WTC11 (cell line): Measurements from ENCODE around the gene VARS1. TPM values are rescaled to one million over a fixed set of nuclear protein-coding genes. Genes with fewer than 3 reads are reported as not detected.

Experiments used
- ATAC-seq: fragments of 200-7000 bp; cut with Tn5 transposase; 2 replicates; pipeline ENCODE4 v1.10.0; 2021; ENCODE audit warnings: mild to moderate bottlenecking, moderate library complexity
- CTCF ChIA-PET: fragments of 300-600 bp; sonication (Branson Sonifier 250); formaldehyde crosslinking; loops from one replicate; lab custom pipeline; 2021; ENCODE audit warnings: antibody characterized with exemption; lab: Charles Lee
- POLR2A ChIA-PET: fragments of 350-600 bp; sonication (Branson Sonifier 250); formaldehyde crosslinking; loops from one replicate; lab custom pipeline; 2021; ENCODE audit warnings: antibody characterized with exemption; lab: Charles Lee
- DNase-seq: peaks from one replicate; pipeline ENCODE4 v3.0.0; 2021; ENCODE audit warnings: low spot score
- H3K27ac Mint-ChIP-seq: 2 replicates; pipeline ENCODE4 v1.8.0; 2021; ENCODE audit warnings: mixed read lengths
- H3K27me3 Mint-ChIP-seq: 2 replicates; pipeline ENCODE4 v1.8.0; 2021; ENCODE audit warnings: low read depth, mild to moderate bottlenecking, moderate library complexity, mixed read lengths
- H3K36me3 Mint-ChIP-seq: 2 replicates; pipeline ENCODE4 v1.8.0; 2021; ENCODE audit warnings: mixed read lengths
- H3K4me1 Mint-ChIP-seq: 2 replicates; pipeline ENCODE4 v1.8.0; 2022; ENCODE audit warnings: mixed read lengths
- H3K4me3 Mint-ChIP-seq: 2 replicates; pipeline ENCODE4 v1.8.0; 2021; ENCODE audit warnings: mild to moderate bottlenecking, moderate library complexity, mixed read lengths
- H3K9me3 Mint-ChIP-seq: 2 replicates; pipeline ENCODE4 v1.8.0; 2021; ENCODE audit warnings: mixed read lengths
- AR ChIP-seq: fragments of 250-450 bp; sonication (Bioruptor Pico); IDR thresholded peaks from 2 replicates; pipeline ENCODE4 v1.9.0; 2021; ENCODE audit warnings: mild to moderate bottlenecking
- ATF1 ChIP-seq: sonication (generic); formaldehyde crosslinking; IDR thresholded peaks from 2 replicates; pipeline ENCODE4 v1.8.1; 2023; ENCODE audit warnings: mild to moderate bottlenecking, moderate library complexity, missing genetic modification reagents
- ELF4 ChIP-seq: sonication (generic); formaldehyde crosslinking; IDR thresholded peaks from 2 replicates; pipeline ENCODE4 v1.8.1; 2022; ENCODE audit warnings: low read depth, mild to moderate bottlenecking, moderate library complexity, missing genetic modification reagents
- HMGXB4 ChIP-seq: sonication (generic); formaldehyde crosslinking; IDR thresholded peaks from 2 replicates; pipeline ENCODE4 v1.8.1; 2023; ENCODE audit warnings: mild to moderate bottlenecking, moderate library complexity, missing genetic modification reagents
- NFYB ChIP-seq: sonication (generic); formaldehyde crosslinking; conservative IDR thresholded peaks from 2 replicates; pipeline ENCODE4 v1.8.0; 2022; ENCODE audit warnings: low read depth, missing genetic modification reagents
- TEAD4 ChIP-seq: sonication (generic); formaldehyde crosslinking; IDR thresholded peaks from 2 replicates; pipeline ENCODE4 v1.8.0; 2022; ENCODE audit warnings: mild to moderate bottlenecking, missing genetic modification reagents
- TP53 ChIP-seq: sonication (generic); formaldehyde crosslinking; IDR thresholded peaks from 2 replicates; pipeline ENCODE4 v1.8.1; 2023; ENCODE audit warnings: mild to moderate bottlenecking, missing genetic modification reagents
- ZBTB21 ChIP-seq: sonication (generic); formaldehyde crosslinking; IDR thresholded peaks from 2 replicates; pipeline ENCODE4 v1.8.1; 2023; ENCODE audit warnings: mild to moderate bottlenecking, missing genetic modification reagents, borderline replicate concordance
- ZMAT4 ChIP-seq: fragments of 250-450 bp; sonication (Bioruptor Pico); IDR thresholded peaks from 2 replicates; pipeline ENCODE4 v1.9.0; 2021; ENCODE audit warnings: mild to moderate bottlenecking
- ZNF219 ChIP-seq: sonication (generic); formaldehyde crosslinking; IDR thresholded peaks from 2 replicates; pipeline ENCODE4 v1.8.0; 2023; ENCODE audit warnings: missing genetic modification reagents, mild to moderate bottlenecking, borderline replicate concordance
- ZNF232 ChIP-seq: sonication (generic); formaldehyde crosslinking; IDR thresholded peaks from 2 replicates; pipeline ENCODE4 v1.8.0; 2022; ENCODE audit warnings: mild to moderate bottlenecking, missing genetic modification reagents
- ZNF671 ChIP-seq: fragments of 250-450 bp; sonication (Bioruptor Pico); IDR thresholded peaks from 2 replicates; pipeline ENCODE4 v1.8.0; 2021; ENCODE audit warnings: mild to moderate bottlenecking
- total RNA-seq: library from RNA; stranded (reverse); gene quantifications from 3 replicates; pipeline ENCODE4 v1.2.3, GENCODE V29; 2021
- TF ChIP-seq, protein P1 (sequence below): sonication (generic); formaldehyde crosslinking; conservative IDR thresholded peaks from 2 replicates; pipeline ENCODE4 v1.8.1; 2022; ENCODE audit warnings: mild to moderate bottlenecking, missing genetic modification reagents
- TF ChIP-seq, protein P2 (sequence below): sonication (generic); formaldehyde crosslinking; IDR thresholded peaks from 2 replicates; pipeline ENCODE4 v1.8.0; 2022; ENCODE audit warnings: mild to moderate bottlenecking, missing genetic modification reagents

Gene VARS1
- total RNA-seq, 1 experiment from 2014 or later = 177 TPM

- TF ChIP-seq ZNF219 (CRISPR knock-in tag) (no peak), ATF1 (CRISPR knock-in tag) (no peak), NFYB (CRISPR knock-in tag) (no peak)
These were observed 32.0 kb downstream of the VARS1 start (continued) for GRCh38 chr6:31763619-31763940.

- Mint-ChIP-seq H3K36me3 (peaks cover 24% of the 10 kb centered on the region), H3K4me1 (peaks cover 23% of the 10 kb centered on the region), H3K27ac (0 out of 2 replicates have a peak overlapping the region, but pooled peaks have one; percentile 7), H3K9me3 (no peaks in the 10 kb centered on the region), H3K4me3 (no peak overlapping the region), H3K27me3 (no peaks in the 10 kb centered on the region; the same call in 1 of the 2 replicates)
- CTCF ChIA-PET = interaction anchor here (0.5 to 1.3 kb wide), 4 partner anchors 10 to 74 kb away, joined by 3 to 6 read pairs (median 4); no protein-coding TSS in a partner anchor
- POLR2A ChIA-PET = interaction anchor here (0.8 kb wide), 1 partner anchor 10 kb away, joined by 3 read pairs; no protein-coding TSS in a partner anchor
- TF ChIP-seq, protein P1, sequence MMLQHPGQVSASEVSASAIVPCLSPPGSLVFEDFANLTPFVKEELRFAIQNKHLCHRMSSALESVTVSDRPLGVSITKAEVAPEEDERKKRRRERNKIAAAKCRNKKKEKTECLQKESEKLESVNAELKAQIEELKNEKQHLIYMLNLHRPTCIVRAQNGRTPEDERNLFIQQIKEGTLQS = 0 out of 2 replicates have a peak, but pooled peaks have one; percentile 21
- TF ChIP-seq ZMAT4 (CRISPR knock-in tag) (no peak), TEAD4 (CRISPR knock-in tag) (0 out of 2 replicates have a peak, but pooled peaks have one; percentile 22)
- ATAC-seq = no peak
- no peak for DNase-seq
These were observed 32.5 kb downstream of the VARS1 start for GRCh38 chr6:31762878-31763618.

DNA sequence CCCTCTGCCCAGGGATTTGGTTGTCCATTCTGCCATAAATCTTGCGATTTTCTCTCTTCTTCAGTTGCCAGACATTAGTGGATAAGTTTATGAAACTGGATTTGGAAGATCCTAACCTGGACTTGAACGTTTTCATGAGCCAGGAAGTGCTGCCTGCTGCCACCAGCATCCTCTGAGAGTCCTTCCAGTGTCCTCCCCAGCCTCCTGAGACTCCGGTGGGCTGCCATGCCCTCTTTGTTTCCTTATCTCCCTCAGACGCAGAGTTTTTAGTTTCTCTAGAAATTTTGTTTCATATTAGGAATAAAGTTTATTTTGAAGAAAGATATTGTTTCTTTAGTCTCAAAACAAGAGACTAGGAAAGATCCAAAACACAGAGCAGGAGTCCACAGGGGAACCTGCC lies 33.2 kb downstream of the VARS1 start, which contains the start of gene SAPCD1:
Gene SAPCD1 (plus strand): TSS at position 301 of the 400 bp plus-strand sequence. CDS start 399 bp downstream, outside the sequence.
- H3K4me1 Mint-ChIP-seq = peaks cover 23% of the 10 kb centered on the region
- no peak within 1 kb of the TSS for H3K4me3 Mint-ChIP-seq
- H3K27me3 Mint-ChIP-seq = no peaks in the 10 kb centered on the region
- H3K9me3 Mint-ChIP-seq = no peaks in the 10 kb centered on the region
- DNase-seq = no peak
- peak within 1 kb of the TSS; percentile 7; the same call in 1 of the 2 replicates for H3K27ac Mint-ChIP-seq
- POLR2A ChIA-PET = interaction anchor here (0.6 kb wide), 1 partner anchor 62 kb away, joined by 5 read pairs; no protein-coding TSS in a partner anchor
- no peak for ATAC-seq
- peaks cover 25% of the 10 kb centered on the region for H3K36me3 Mint-ChIP-seq
- TF ChIP-seq ZNF232 (CRISPR knock-in tag) (no peak), ZBTB21 (no peak), ELF4 (CRISPR knock-in tag) (no peak), TP53 (no peak), HMGXB4 (CRISPR knock-in tag) (no peak), ZNF671 (CRISPR knock-in tag) (no peak), AR (CRISPR knock-in tag) (no peak)
- TF ChIP-seq, protein P2, sequence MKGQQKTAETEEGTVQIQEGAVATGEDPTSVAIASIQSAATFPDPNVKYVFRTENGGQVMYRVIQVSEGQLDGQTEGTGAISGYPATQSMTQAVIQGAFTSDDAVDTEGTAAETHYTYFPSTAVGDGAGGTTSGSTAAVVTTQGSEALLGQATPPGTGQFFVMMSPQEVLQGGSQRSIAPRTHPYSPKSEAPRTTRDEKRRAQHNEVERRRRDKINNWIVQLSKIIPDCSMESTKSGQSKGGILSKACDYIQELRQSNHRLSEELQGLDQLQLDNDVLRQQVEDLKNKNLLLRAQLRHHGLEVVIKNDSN (CRISPR knock-in tag) = no peak
- TF ChIP-seq, all 79 proteins: peak for 0
- CTCF ChIA-PET = interaction anchor here (0.5 to 1.8 kb wide), 2 partner anchors 8 to 13 kb away, joined by 3 to 8 read pairs; no protein-coding TSS in a partner anchor
